Neuronal stem cell (in vitro differentiated cells): ENCODE results near the gene PPME1.
A peak's percentile ranks its signal among the peaks of the same experiment; 100 is the strongest.

Experiments
- DNase-seq: peaks from one replicate; pipeline ENCODE4 v3.0.0-alpha.2; 2013; ENCODE audit warnings: low spot score
- H2AFZ ChIP-seq: one replicate; pipeline ENCODE4 v1.6.1; 2013; ENCODE audit warnings: mild to moderate bottlenecking, low read length, inconsistent platforms
- H2AK5ac ChIP-seq: 2 replicates; pipeline ENCODE4 v1.6.1; 2013; ENCODE audit warnings: low read depth, mild to moderate bottlenecking, inconsistent platforms, low read length, moderate library complexity, mixed read lengths
- H2BK120ac ChIP-seq: 2 replicates; pipeline ENCODE4 v1.6.1; 2013; ENCODE audit warnings: low read depth, mild to moderate bottlenecking, inconsistent platforms, low read length, moderate library complexity, mixed read lengths
- H2BK12ac ChIP-seq: one replicate; pipeline ENCODE4 v1.6.1; 2013; ENCODE audit warnings: low read length, inconsistent platforms
- H2BK15ac ChIP-seq: 2 replicates; pipeline ENCODE4 v1.6.1; 2013; ENCODE audit warnings: mild to moderate bottlenecking, low read length, inconsistent platforms, mixed read lengths
- H2BK5ac ChIP-seq: one replicate; pipeline ENCODE4 v1.6.1; 2013; ENCODE audit warnings: inconsistent platforms, mild to moderate bottlenecking, low read length, moderate library complexity
- H3K14ac ChIP-seq: one replicate; pipeline ENCODE4 v1.6.1; 2013; ENCODE audit warnings: low read length, inconsistent platforms
- H3K18ac ChIP-seq: 2 replicates; pipeline ENCODE4 v1.6.1; 2013; ENCODE audit warnings: low read length, inconsistent platforms
- H3K23ac ChIP-seq: 2 replicates; pipeline ENCODE4 v1.6.1; 2013; ENCODE audit warnings: low read depth, mild to moderate bottlenecking, mixed read lengths, low read length, inconsistent platforms; ENCODE audit not compliant: poor library complexity
- H3K27ac ChIP-seq: replicated peaks from 3 replicates; pipeline ENCODE4 v1.5.1; 2013; ENCODE audit warnings: low read length, inconsistent platforms
- H3K27me3 ChIP-seq, 3 experiments: 2 replicates each; pipeline ENCODE4 v1.6.1; 2013; ENCODE audit warnings: low read length in 3 of 3, mild to moderate bottlenecking in 2 of 3, inconsistent platforms in 1 of 3, low read depth in 1 of 3, mixed read lengths in 1 of 3, moderate library complexity in 1 of 3; ENCODE audit not compliant: control insufficient read depth in 3 of 3, insufficient read depth in 3 of 3
- H3K36me3 ChIP-seq, 2 donors: replicated peaks in 1 of 2; 2 replicates each; pipeline ENCODE4 v1.6.1; 2013; ENCODE audit warnings: low read length in 2 of 2; ENCODE audit not compliant: control insufficient read depth in 2 of 2, insufficient read depth in 2 of 2
- H3K4ac ChIP-seq: 2 replicates; pipeline ENCODE4 v1.6.1; 2013; ENCODE audit warnings: inconsistent platforms, mild to moderate bottlenecking, low read length, moderate library complexity
- H3K4me1 ChIP-seq, 2 donors: 1 replicate in 1 of 2; 2 replicates in 1 of 2; pipeline ENCODE4 v1.6.1; 2013; ENCODE audit warnings: low read length in 2 of 2, low read depth in 1 of 2; ENCODE audit not compliant: control insufficient read depth in 2 of 2, insufficient read depth in 1 of 2
- H3K4me2 ChIP-seq: one replicate; pipeline ENCODE4 v1.6.1; 2013; ENCODE audit warnings: mild to moderate bottlenecking, low read length, inconsistent platforms; ENCODE audit not compliant: insufficient read depth, poor library complexity, severe bottlenecking
- H3K4me3 ChIP-seq, 2 donors: 2 replicates each; pipeline ENCODE4 v1.5.1; 2013; ENCODE audit warnings: low read length in 2 of 2, mild to moderate bottlenecking in 2 of 2, inconsistent platforms in 1 of 2, moderate library complexity in 1 of 2
- H3K79me1 ChIP-seq: one replicate; pipeline ENCODE4 v1.6.1; 2013; ENCODE audit warnings: low read depth, mild to moderate bottlenecking, inconsistent platforms, low read length, moderate library complexity
- H3K9ac ChIP-seq: one replicate; pipeline ENCODE4 v1.6.1; 2013; ENCODE audit warnings: mild to moderate bottlenecking, low read depth, low read length, inconsistent platforms; ENCODE audit not compliant: poor library complexity
- H3K9me3 ChIP-seq, 2 donors: replicated peaks in 1 of 2; 2 replicates each; pipeline versions ENCODE3 to v1.6.1; 2013; ENCODE audit warnings: low read length in 2 of 2, mild to moderate bottlenecking in 2 of 2, inconsistent platforms in 1 of 2, low read depth in 1 of 2, mixed read lengths in 1 of 2, moderate library complexity in 1 of 2; ENCODE audit not compliant: control insufficient read depth in 2 of 2, insufficient read depth in 1 of 2
- H4K8ac ChIP-seq: one replicate; pipeline ENCODE4 v1.6.1; 2013; ENCODE audit warnings: low read depth, mild to moderate bottlenecking, inconsistent platforms, low read length, moderate library complexity
- H4K91ac ChIP-seq: one replicate; pipeline ENCODE4 v1.6.1; 2013; ENCODE audit warnings: low read length, low read depth, mild to moderate bottlenecking, inconsistent platforms; ENCODE audit not compliant: poor library complexity
- WGBS, 2 donors: extraction: QIAGEN DNeasy Blood & Tissue Kit; methylation state at CpG; one replicate each; pipeline ENCODE4 v1.1.7; 2013; ENCODE audit warnings: missing lambda C conversion rate in 2 of 2, mixed read lengths in 1 of 2; ENCODE audit not compliant: insufficient read length in 2 of 2, insufficient replicate concordance in 1 of 2; ENCODE audit errors: extremely low coverage in 2 of 2; 5-methylcytosine and 5-hydroxymethylcytosine counted together

PPME1 gene

GRCh38 chr11:74283580-74284180, 112.6 kb downstream of the PPME1 start:
- H4K91ac ChIP-seq, result no peak overlapping the region
- H2BK5ac ChIP-seq, result no peak overlapping the region
- H2BK12ac ChIP-seq, result no peak overlapping the region
- H3K27me3 ChIP-seq, result peaks cover 0 to 3% (median 0%) of the 10 kb centered on the region in 3 experiments
- no peaks in the 10 kb centered on the region for H3K79me1 ChIP-seq
- no peaks in the 10 kb centered on the region for H3K36me3 ChIP-seq
- H3K4me2 ChIP-seq, result no peak overlapping the region
- H3K9me3 ChIP-seq, result peaks cover 0 to 2% of the 10 kb centered on the region in 2 donors
- no peak overlapping the region for H4K8ac ChIP-seq
- no CpG with 5 or more reads among the region's 3 CpGs for WGBS, 2 donors
- H3K4me1 ChIP-seq, result no peaks in the 10 kb centered on the region
- no peak for DNase-seq
- H2BK120ac ChIP-seq, result no peak overlapping the region
- H2AK5ac ChIP-seq, result no peak overlapping the region
- no peak overlapping the region for H3K4ac ChIP-seq
- H3K23ac ChIP-seq, result no peak overlapping the region
- no peak overlapping the region for H3K14ac ChIP-seq
- no peak overlapping the region for H2BK15ac ChIP-seq
- no peak overlapping the region for H3K18ac ChIP-seq
- H3K4me3 ChIP-seq, result no peak overlapping the region
- H3K27ac ChIP-seq, result no peak overlapping the region
- H3K9ac ChIP-seq, result no peak overlapping the region
- no peak overlapping the region for H2AFZ ChIP-seq

- Histone ChIP-seq H3K36me3 (no peaks in the 10 kb centered on the region), H3K14ac (no peak overlapping the region), H2BK15ac (no peak overlapping the region), H2BK12ac (no peak overlapping the region), H3K79me1 (no peaks in the 10 kb centered on the region), H2AFZ (no peak overlapping the region), H3K9me3 (peaks cover 0 to 2% of the 10 kb centered on the region in 2 donors), H2BK120ac (no peak overlapping the region), H3K4me1 (no peaks in the 10 kb centered on the region), H3K27ac (no peak overlapping the region), H3K4me3 (no peak overlapping the region), H3K27me3 (peaks cover 0 to 3% (median 0%) of the 10 kb centered on the region in 3 experiments), H4K91ac (no peak overlapping the region), H4K8ac (no peak overlapping the region), H3K4me2 (no peak overlapping the region), H2AK5ac (no peak overlapping the region), H3K23ac (no peak overlapping the region), H3K9ac (no peak overlapping the region), H3K4ac (no peak overlapping the region), H2BK5ac (no peak overlapping the region), H3K18ac (no peak overlapping the region)
- WGBS, 2 donors, result no CpG with 5 or more reads among the region's 2 CpGs
- DNase-seq, result no peak
These were observed 113.4 kb downstream of the PPME1 start for GRCh38 chr11:74284466-74284865.

- no peak overlapping the region for H3K14ac ChIP-seq
- no peak overlapping the region for H4K8ac ChIP-seq
- no peak for DNase-seq
- H3K79me1 ChIP-seq, result no peaks in the 10 kb centered on the region
- H2BK15ac ChIP-seq, result no peak overlapping the region
- H3K27me3 ChIP-seq, result peaks cover 0 to 3% (median 0%) of the 10 kb centered on the region in 3 experiments
- no peaks in the 10 kb centered on the region for H3K4me1 ChIP-seq
- H2AK5ac ChIP-seq, result no peak overlapping the region
- no peaks in the 10 kb centered on the region for H3K9me3 ChIP-seq
- no peak overlapping the region for H4K91ac ChIP-seq
- H3K9ac ChIP-seq, result no peak overlapping the region
- H2AFZ ChIP-seq, result peak overlapping the region; percentile 6
- no CpG with 5 or more reads among the region's 1 CpG for WGBS, 2 donors
- no peak overlapping the region for H3K23ac ChIP-seq
- H2BK5ac ChIP-seq, result no peak overlapping the region
- no peak overlapping the region for H2BK12ac ChIP-seq
- no peak overlapping the region for H3K27ac ChIP-seq
- H3K4me2 ChIP-seq, result no peak overlapping the region
- no peak overlapping the region for H2BK120ac ChIP-seq
- H3K36me3 ChIP-seq, result no peaks in the 10 kb centered on the region
- no peak overlapping the region for H3K4me3 ChIP-seq
- no peak overlapping the region for H3K18ac ChIP-seq
- H3K4ac ChIP-seq, result no peak overlapping the region
These were observed 117.1 kb downstream of the PPME1 start for GRCh38 chr11:74288161-74288560.

DNA sequence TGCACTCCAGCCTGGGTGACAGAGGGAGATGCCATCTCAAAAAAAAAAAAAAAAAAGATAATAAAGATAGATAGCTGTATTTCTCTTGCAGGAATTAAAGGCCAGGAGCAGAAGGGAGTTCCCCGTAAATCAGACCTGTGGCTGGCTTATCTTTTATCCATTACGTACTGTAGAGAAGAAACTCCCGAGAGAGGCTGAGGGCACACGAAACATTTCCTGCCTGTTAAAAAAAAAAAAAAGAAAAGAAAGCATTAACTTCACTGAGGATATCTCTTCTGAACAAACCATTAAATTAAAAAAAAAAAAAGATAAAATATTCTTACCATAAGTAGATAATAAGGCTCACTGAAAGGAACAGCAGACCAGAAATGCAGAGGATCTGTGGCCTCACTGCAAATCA, 117.8 kb downstream of the PPME1 start:
- H3K14ac ChIP-seq, result no peak overlapping the region
- no peak overlapping the region for H2BK120ac ChIP-seq
- no peak overlapping the region for H4K91ac ChIP-seq
- no peak overlapping the region for H2BK15ac ChIP-seq
- H4K8ac ChIP-seq, result no peak overlapping the region
- H3K4ac ChIP-seq, result no peak overlapping the region
- no peak for DNase-seq
- H3K23ac ChIP-seq, result no peak overlapping the region
- no peak overlapping the region for H3K4me3 ChIP-seq
- WGBS, 2 donors, result no CpG with 5 or more reads among the region's 4 CpGs
- no peak overlapping the region for H3K9ac ChIP-seq
- H2AFZ ChIP-seq, result no peak overlapping the region
- H3K27me3 ChIP-seq, result peaks cover 0 to 3% (median 0%) of the 10 kb centered on the region in 3 experiments
- H3K18ac ChIP-seq, result no peak overlapping the region
- H2BK5ac ChIP-seq, result no peak overlapping the region
- no peaks in the 10 kb centered on the region for H3K79me1 ChIP-seq
- no peak overlapping the region for H3K27ac ChIP-seq
- no peaks in the 10 kb centered on the region for H3K36me3 ChIP-seq
- no peaks in the 10 kb centered on the region for H3K9me3 ChIP-seq
- no peak overlapping the region for H2AK5ac ChIP-seq
- no peak overlapping the region for H2BK12ac ChIP-seq
- H3K4me2 ChIP-seq, result no peak overlapping the region
- no peaks in the 10 kb centered on the region for H3K4me1 ChIP-seq
